NB4 (cell line): ENCODE results near the gene ASB16.

Experiments
- POLR2A ChIP-seq: IDR thresholded peaks from 2 replicates; pipeline ENCODE4 v1.6.1; 2011; ENCODE audit warnings: mild to moderate bottlenecking; ENCODE audit not compliant: insufficient read length; ENCODE audit errors: extremely low read depth
- TF ChIP-seq, protein P1 (sequence below): IDR thresholded peaks from one replicate; pipeline ENCODE4 v1.5.1; 2012; ENCODE audit warnings: low read depth, low read length
- TF ChIP-seq, protein P2 (sequence below): IDR thresholded peaks from 2 replicates; pipeline ENCODE4 v1.6.1; 2011; ENCODE audit warnings: low read depth, low read length

GRCh38 chr17:44193326-44194084, 23.0 kb downstream of the ASB16 start:
- TF ChIP-seq, protein P1, sequence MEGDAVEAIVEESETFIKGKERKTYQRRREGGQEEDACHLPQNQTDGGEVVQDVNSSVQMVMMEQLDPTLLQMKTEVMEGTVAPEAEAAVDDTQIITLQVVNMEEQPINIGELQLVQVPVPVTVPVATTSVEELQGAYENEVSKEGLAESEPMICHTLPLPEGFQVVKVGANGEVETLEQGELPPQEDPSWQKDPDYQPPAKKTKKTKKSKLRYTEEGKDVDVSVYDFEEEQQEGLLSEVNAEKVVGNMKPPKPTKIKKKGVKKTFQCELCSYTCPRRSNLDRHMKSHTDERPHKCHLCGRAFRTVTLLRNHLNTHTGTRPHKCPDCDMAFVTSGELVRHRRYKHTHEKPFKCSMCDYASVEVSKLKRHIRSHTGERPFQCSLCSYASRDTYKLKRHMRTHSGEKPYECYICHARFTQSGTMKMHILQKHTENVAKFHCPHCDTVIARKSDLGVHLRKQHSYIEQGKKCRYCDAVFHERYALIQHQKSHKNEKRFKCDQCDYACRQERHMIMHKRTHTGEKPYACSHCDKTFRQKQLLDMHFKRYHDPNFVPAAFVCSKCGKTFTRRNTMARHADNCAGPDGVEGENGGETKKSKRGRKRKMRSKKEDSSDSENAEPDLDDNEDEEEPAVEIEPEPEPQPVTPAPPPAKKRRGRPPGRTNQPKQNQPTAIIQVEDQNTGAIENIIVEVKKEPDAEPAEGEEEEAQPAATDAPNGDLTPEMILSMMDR, result no peak
- no peak for TF ChIP-seq POLR2A
- TF ChIP-seq, protein P2, sequence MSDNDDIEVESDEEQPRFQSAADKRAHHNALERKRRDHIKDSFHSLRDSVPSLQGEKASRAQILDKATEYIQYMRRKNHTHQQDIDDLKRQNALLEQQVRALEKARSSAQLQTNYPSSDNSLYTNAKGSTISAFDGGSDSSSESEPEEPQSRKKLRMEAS, result no peak
